ENCODE results near the gene NCOA1. TPM values are rescaled to one million over a fixed set of nuclear protein-coding genes. Genes with fewer than 3 reads are reported as not detected.

NCOA1 gene
- total RNA-seq, 1 experiment from 2014 or later, result 27.5 TPM

DNA sequence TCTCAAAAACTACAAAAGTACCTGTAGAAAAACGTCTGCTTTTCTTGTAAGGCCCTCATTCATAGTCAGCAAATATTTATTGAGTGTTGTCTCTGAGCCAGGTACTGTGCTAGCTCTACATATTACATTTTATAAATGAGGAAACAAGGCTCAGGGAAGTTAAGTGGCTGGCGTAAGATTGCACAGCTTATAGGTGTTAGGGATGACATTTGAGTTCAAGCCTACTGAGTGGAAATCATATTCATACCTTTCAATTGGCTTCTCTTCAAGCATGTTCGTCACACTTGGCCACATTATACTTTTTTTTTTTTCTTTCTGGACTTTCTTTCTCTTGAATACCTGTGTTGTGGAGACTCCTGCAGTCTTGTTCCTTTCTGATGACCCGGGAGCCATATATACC, 5.9 kb downstream of the NCOA1 start:
- CTCF ChIA-PET, result no interaction called here

DNA sequence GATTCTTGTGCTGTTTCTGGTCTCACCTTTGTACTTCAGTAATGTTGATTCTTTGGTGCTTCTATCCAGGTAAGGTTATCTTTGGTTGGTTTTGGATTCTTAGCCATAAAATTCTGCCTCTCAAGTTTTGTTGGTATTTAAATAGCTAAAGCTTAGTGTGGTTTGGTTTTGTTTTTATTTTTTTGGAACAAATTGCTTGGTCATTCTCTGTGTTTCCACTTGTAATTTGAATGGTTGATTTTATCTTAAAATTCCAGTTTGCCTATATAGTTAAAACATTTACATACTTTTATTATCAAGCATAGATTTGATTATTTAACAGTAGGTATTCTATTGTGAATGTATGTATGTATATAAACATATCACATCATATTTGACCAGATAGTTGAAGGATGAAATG, 6.6 kb downstream of the NCOA1 start:
- Histone ChIP-seq H3K9me3 (ENCODE audit: low read depth, low read length, poor library complexity, severe bottlenecking) (no peaks in the 10 kb centered on the region), H3K36me3 (ENCODE audit: insufficient read depth, low read length, poor library complexity, severe bottlenecking) (no peaks in the 10 kb centered on the region), H3K4me1 (ENCODE audit: insufficient read depth, low read length, poor library complexity, severe bottlenecking) (peaks cover 38% of the 10 kb centered on the region), H3K27me3 (replicated peaks; ENCODE audit: insufficient read depth, low read depth, low read length, poor library complexity) (no peaks in the 10 kb centered on the region), H3K27ac (ENCODE audit: low read depth, low read length, poor library complexity, severe bottlenecking) (no peak overlapping the region), H3K4me3 (ENCODE audit: low read depth, low read length, poor library complexity, severe bottlenecking) (no peak overlapping the region)
- intact Hi-C loops (cut with micrococcal nuclease; ENCODE audit: unreplicated experiment), result loop anchor here (10.0 kb wide), 1 partner anchor 327 kb away; no protein-coding TSS in a partner anchor
- DNase-seq (ENCODE audit: low spot score), result no peak
- ChIA-PET CTCF (no interaction called here), POLR2A (ENCODE audit: low non-redundant PET) (no interaction called here)
- TF ChIP-seq, protein P1, sequence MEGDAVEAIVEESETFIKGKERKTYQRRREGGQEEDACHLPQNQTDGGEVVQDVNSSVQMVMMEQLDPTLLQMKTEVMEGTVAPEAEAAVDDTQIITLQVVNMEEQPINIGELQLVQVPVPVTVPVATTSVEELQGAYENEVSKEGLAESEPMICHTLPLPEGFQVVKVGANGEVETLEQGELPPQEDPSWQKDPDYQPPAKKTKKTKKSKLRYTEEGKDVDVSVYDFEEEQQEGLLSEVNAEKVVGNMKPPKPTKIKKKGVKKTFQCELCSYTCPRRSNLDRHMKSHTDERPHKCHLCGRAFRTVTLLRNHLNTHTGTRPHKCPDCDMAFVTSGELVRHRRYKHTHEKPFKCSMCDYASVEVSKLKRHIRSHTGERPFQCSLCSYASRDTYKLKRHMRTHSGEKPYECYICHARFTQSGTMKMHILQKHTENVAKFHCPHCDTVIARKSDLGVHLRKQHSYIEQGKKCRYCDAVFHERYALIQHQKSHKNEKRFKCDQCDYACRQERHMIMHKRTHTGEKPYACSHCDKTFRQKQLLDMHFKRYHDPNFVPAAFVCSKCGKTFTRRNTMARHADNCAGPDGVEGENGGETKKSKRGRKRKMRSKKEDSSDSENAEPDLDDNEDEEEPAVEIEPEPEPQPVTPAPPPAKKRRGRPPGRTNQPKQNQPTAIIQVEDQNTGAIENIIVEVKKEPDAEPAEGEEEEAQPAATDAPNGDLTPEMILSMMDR (conservative IDR thresholded peaks at IDR 0.05; ENCODE audit: low read depth, low read length), result no peak
- BruUV-seq (replicated peaks), result no TSS peak

More for the DNA sequence above, 5.9 kb downstream of the NCOA1 start:
- no peak for TF ChIP-seq EZH2 (IDR thresholded peaks at IDR 0.05; ENCODE audit: borderline replicate concordance, low read depth, low read length, poor library complexity, severe bottlenecking)
- TF ChIP-seq, protein P1 (conservative IDR thresholded peaks at IDR 0.05; ENCODE audit: low read depth, low read length), result no peak
- H3K27ac ChIP-seq (ENCODE audit: low read depth, low read length, poor library complexity, severe bottlenecking), result no peak overlapping the region
- DNase-seq (ENCODE audit: low spot score), result no peak
- intact Hi-C loops (cut with micrococcal nuclease; ENCODE audit: unreplicated experiment), result loop anchor here (10.0 kb wide), 1 partner anchor 328 kb away; no protein-coding TSS in a partner anchor
- H3K4me3 ChIP-seq (ENCODE audit: low read depth, low read length, poor library complexity, severe bottlenecking), result no peak overlapping the region
- BruUV-seq (replicated peaks), result no TSS peak
- POLR2A ChIA-PET (ENCODE audit: low non-redundant PET), result no interaction called here
- no peaks in the 10 kb centered on the region for H3K27me3 ChIP-seq (replicated peaks; ENCODE audit: insufficient read depth, low read depth, low read length, poor library complexity)
- no peaks in the 10 kb centered on the region for H3K9me3 ChIP-seq (ENCODE audit: low read depth, low read length, poor library complexity, severe bottlenecking)
- peaks cover 38% of the 10 kb centered on the region for H3K4me1 ChIP-seq (ENCODE audit: insufficient read depth, low read length, poor library complexity, severe bottlenecking)
- H3K36me3 ChIP-seq (ENCODE audit: insufficient read depth, low read length, poor library complexity, severe bottlenecking), result no peaks in the 10 kb centered on the region

DNA sequence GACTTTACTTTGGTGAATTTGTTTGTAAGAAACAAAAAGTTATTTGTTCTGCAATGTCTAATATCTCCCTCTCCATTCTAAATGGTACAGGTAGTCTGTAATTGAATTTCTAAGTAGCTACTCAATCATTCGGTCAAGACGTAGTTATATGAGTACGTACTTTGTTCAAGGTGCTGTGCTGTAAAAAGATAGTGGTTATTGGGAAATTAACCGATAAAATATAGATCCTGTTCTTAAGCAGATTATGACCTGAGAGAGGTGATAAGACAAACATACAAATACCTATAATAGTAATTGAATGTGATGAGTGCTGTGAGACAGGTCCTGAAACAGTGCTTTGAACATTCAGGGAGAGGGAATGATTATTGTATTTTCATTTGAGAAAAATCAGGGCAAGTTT, 7.1 kb downstream of the NCOA1 start:
- H3K27me3 ChIP-seq (replicated peaks; ENCODE audit: insufficient read depth, low read depth, low read length, poor library complexity), result no peaks in the 10 kb centered on the region
- POLR2A ChIA-PET (ENCODE audit: low non-redundant PET), result no interaction called here
- H3K9me3 ChIP-seq (ENCODE audit: low read depth, low read length, poor library complexity, severe bottlenecking), result no peaks in the 10 kb centered on the region
- no peaks in the 10 kb centered on the region for H3K36me3 ChIP-seq (ENCODE audit: insufficient read depth, low read length, poor library complexity, severe bottlenecking)
- peaks cover 34% of the 10 kb centered on the region for H3K4me1 ChIP-seq (ENCODE audit: insufficient read depth, low read length, poor library complexity, severe bottlenecking)
- no peak overlapping the region for H3K4me3 ChIP-seq (ENCODE audit: low read depth, low read length, poor library complexity, severe bottlenecking)
- no peak overlapping the region for H3K27ac ChIP-seq (ENCODE audit: low read depth, low read length, poor library complexity, severe bottlenecking)
- CTCF ChIA-PET, result no interaction called here
- no peak for DNase-seq (ENCODE audit: low spot score)
- no TSS peak for BruUV-seq (replicated peaks)
- intact Hi-C loops (cut with micrococcal nuclease; ENCODE audit: unreplicated experiment), result loop anchor here (10.0 kb wide), 1 partner anchor 327 kb away; no protein-coding TSS in a partner anchor
- TF ChIP-seq EZH2 (IDR thresholded peaks at IDR 0.05; ENCODE audit: borderline replicate concordance, low read depth, low read length, poor library complexity, severe bottlenecking), result no peak
- TF ChIP-seq, protein P1 (conservative IDR thresholded peaks at IDR 0.05; ENCODE audit: low read depth, low read length), result no peak

Data from A673 (cell line).